ENCODE measurements around the gene JAKMIP1.

Gene JAKMIP1

DNA sequence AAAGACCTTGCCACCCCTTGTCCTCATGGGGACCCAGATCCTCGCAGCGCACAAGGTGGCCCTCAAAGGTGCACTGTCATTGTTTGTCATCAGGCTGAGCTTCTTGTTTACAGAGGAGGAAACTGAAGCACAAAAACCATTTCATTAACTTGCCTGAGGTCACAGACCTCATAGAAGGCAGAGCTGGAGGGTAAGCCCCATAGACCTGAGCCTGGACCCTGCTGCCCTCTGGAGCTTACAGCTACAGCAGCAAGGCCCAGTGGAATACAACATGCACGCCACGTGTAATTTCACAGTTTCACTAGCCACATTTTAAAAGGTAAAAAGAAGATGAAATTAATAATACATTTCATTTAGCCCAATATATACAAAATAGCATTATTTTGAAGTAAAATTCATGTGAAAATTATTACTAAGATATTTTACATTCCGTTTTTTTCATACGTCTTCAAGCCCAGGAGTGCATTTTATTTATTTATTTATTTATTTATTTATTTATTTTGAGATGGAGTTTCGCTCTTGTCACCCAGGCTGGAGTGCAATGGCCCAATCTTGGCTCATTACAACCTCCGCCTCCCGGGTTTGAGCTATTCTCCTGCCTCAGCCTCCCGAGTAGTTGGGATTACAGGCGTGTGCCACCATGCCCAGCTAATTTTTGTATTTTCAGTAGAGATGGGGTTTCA, 8.8 kb downstream of the JAKMIP1 start:
- TF ChIP-seq, protein P1, sequence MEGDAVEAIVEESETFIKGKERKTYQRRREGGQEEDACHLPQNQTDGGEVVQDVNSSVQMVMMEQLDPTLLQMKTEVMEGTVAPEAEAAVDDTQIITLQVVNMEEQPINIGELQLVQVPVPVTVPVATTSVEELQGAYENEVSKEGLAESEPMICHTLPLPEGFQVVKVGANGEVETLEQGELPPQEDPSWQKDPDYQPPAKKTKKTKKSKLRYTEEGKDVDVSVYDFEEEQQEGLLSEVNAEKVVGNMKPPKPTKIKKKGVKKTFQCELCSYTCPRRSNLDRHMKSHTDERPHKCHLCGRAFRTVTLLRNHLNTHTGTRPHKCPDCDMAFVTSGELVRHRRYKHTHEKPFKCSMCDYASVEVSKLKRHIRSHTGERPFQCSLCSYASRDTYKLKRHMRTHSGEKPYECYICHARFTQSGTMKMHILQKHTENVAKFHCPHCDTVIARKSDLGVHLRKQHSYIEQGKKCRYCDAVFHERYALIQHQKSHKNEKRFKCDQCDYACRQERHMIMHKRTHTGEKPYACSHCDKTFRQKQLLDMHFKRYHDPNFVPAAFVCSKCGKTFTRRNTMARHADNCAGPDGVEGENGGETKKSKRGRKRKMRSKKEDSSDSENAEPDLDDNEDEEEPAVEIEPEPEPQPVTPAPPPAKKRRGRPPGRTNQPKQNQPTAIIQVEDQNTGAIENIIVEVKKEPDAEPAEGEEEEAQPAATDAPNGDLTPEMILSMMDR (IDR thresholded peaks at IDR 0.05; ENCODE audit: low read depth, low read length, missing control alignments), result no peak
- no peak for DNase-seq (ENCODE audit: extremely low read depth, low read depth)
- no peak overlapping the region for H3K4me3 ChIP-seq (replicated peaks; ENCODE audit: low read depth, low read length)

DNA sequence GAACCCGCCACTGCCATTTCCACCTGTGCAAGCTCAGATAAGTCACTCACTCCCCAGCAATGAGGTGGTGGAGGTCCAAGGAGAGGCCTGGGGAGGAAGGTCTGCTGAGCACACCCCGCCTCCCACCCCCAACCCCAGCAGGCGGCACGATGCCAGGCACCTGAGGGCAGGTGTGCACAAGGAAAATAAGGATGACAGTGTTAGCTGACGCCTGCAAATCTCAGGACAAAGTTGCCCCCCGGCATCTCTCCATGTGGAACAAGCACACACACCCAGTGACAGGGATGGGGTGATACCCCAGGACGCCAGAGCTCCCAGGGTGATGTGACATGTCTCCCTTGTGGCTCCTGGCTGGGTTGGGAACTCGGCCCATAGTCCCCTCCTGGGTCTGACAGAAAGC, 9.9 kb downstream of the JAKMIP1 start:
- no peak overlapping the region for H3K4me3 ChIP-seq (replicated peaks; ENCODE audit: low read depth, low read length)
- TF ChIP-seq, protein P1 (IDR thresholded peaks at IDR 0.05; ENCODE audit: low read depth, low read length, missing control alignments), result no peak
- DNase-seq (ENCODE audit: extremely low read depth, low read depth), result no peak

DNA sequence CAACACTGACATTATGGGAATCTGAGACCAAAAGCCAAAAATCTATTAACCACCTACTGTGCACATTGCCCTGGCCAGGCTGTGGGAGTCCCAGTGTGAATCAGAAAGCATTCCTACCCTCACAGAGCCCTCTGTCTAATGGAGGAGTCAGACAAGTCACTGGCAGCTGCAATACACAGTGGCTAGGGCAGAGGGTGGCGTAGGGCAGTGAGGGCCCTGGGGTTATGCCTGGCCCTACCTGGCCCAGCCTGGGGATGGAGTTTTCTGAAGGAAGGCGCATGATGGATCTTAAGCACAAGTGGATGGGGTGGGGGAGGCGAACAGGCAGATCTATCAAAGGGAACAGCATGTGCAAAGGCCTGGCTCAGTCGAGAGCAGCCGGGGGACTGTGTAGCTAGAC, 10.8 kb downstream of the JAKMIP1 start:
- TF ChIP-seq, protein P1 (IDR thresholded peaks at IDR 0.05; ENCODE audit: low read depth, low read length, missing control alignments), result no peak
- no peak for DNase-seq (ENCODE audit: extremely low read depth, low read depth)
- H3K4me3 ChIP-seq (replicated peaks; ENCODE audit: low read depth, low read length), result no peak overlapping the region

DNA sequence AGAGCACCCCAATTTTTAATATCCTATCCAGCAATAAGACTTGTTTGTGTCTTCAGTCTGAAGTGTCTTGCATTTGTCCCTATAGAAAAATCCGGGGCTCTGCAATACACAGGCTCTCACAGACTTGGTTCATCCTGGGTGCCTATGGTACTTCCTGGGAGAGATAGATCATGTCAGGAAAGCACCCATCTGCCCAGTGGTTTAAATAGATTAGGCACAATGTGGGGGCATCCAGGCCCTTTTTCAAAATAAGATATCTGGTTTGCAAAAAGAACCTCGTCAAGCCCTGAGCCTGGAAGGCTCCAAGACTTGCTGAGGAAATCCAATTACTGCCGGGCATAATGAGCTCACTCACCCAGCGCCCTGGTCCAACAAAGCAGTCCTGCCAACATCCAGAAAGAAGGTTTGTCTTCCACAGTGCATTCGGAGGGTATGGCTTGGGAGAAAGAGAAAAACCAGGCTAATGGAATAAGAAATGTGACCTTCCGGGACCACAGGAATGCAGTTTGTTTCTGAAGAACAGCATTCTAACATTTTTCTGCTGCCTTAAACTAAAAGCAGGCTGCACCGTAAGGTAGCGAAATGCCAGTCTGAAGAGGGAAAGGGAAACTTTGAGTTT, 11.6 kb downstream of the JAKMIP1 start:
- TF ChIP-seq, protein P1 (IDR thresholded peaks at IDR 0.05; ENCODE audit: low read depth, low read length, missing control alignments), result no peak

DNA sequence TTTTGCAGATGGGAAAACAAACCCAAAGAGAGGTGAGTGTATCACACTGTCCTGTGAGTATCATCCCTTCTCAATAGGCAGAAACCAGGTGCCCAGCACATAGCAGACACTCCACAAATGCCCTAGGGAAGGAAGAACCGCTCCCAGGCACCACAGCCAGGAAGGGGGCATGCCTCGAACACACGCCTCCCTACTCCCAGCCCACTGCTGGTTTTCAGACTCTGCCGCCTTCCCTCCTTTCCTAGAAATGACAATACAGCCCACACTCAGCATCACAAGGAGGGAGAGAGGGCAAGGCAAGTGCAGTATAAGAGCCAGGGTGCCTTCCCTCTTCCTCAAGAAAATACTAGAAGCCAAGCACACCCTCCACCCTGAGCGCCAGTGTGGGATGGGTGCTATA, 16.2 kb downstream of the JAKMIP1 start:
- H3K4me3 ChIP-seq (replicated peaks; ENCODE audit: low read depth, low read length), result no peak overlapping the region
- DNase-seq (ENCODE audit: extremely low read depth, low read depth), result no peak
- TF ChIP-seq, protein P1 (IDR thresholded peaks at IDR 0.05; ENCODE audit: low read depth, low read length, missing control alignments), result no peak

More for the DNA sequence above, 11.6 kb downstream of the JAKMIP1 start:
- no peak overlapping the region for H3K4me3 ChIP-seq (replicated peaks; ENCODE audit: low read depth, low read length)
- no peak for DNase-seq (ENCODE audit: extremely low read depth, low read depth)

DNA sequence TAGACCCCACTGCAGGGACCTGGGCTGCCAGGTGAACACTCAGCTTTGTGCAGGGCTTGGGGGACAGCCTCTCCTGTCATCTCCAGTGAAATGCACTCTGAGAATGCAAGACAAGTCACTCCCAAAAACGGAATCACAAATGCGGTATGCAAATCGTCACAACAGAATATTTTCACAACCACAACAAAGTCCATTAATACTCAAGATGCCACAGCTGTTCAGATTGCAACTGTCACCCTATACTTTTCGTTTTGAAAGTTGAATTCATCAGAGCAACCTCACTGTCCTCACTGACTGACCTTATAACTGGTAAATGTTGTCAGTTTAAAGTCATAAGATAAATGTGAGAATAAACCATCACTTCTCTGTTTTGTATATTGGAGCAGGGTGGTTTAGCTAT, 16.6 kb downstream of the JAKMIP1 start:
- DNase-seq (ENCODE audit: extremely low read depth, low read depth), result no peak
- TF ChIP-seq, protein P1 (IDR thresholded peaks at IDR 0.05; ENCODE audit: low read depth, low read length, missing control alignments), result no peak
- H3K4me3 ChIP-seq (replicated peaks; ENCODE audit: low read depth, low read length), result no peak overlapping the region
